Progenitor cell of endocrine pancreas (in vitro differentiated cells): ENCODE measurements around the gene SPEM1. TPM values are rescaled to one million over a fixed set of nuclear protein-coding genes. Genes with fewer than 3 reads are reported as not detected.

ENCODE experiments used
- DNase-seq: peaks from one replicate; pipeline ENCODE4 v3.0.0; 2021; ENCODE audit warnings: low spot score; ENCODE audit not compliant: unreplicated experiment
- H3K27ac Mint-ChIP-seq: 2 replicates; pipeline ENCODE4 v1.8.0; 2021; ENCODE audit warnings: mild to moderate bottlenecking, moderate library complexity, mixed read lengths
- H3K27me3 Mint-ChIP-seq: 2 replicates; pipeline ENCODE4 v1.8.0; 2021; ENCODE audit warnings: mixed read lengths
- H3K36me3 Mint-ChIP-seq: 2 replicates; pipeline ENCODE4 v1.8.0; 2022; ENCODE audit warnings: mixed read lengths; ENCODE audit not compliant: insufficient read depth
- H3K4me1 Mint-ChIP-seq: 2 replicates; pipeline ENCODE4 v1.8.0; 2021; ENCODE audit warnings: low read depth, mixed read lengths
- H3K4me3 Mint-ChIP-seq: 2 replicates; pipeline ENCODE4 v1.8.0; 2021; ENCODE audit warnings: low read depth, mild to moderate bottlenecking, moderate library complexity, mixed read lengths
- H3K9me3 Mint-ChIP-seq: 2 replicates; pipeline ENCODE4 v1.8.0; 2021; ENCODE audit warnings: low read depth, mixed read lengths
- total RNA-seq: library from RNA; stranded (reverse); gene quantifications from 2 replicates; pipeline ENCODE4 v1.2.1, GENCODE V29; 2021
- TF ChIP-seq, protein P1 (sequence below): fragments of 200-600 bp; sonication (generic); IDR thresholded peaks from one replicate; pipeline ENCODE4 v1.5.0; 2021; ENCODE audit warnings: antibody characterized with exemption, mild to moderate bottlenecking; ENCODE audit not compliant: unreplicated experiment

The SPEM1 gene
- total RNA-seq, 1 donor from 2014 or later: not detected

DNA sequence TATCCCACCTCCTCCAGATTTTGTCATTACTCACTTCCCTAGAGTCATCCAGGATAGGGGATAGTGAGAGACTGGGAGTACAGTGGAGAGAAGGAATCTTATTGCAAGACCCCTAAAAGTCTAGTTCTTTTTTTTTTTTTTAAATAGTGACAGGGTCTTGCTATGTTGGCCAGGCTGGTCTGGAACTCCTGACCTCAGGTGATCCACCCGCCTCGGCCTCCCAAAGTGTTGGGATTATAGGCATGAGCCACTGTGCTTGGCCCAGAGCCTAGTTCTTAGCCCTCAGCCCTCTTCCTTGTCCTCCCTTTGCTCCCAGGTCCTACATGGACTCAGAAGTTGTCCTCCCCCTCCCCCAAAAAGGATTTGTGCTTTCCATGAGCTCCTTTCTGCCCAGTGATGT, 22.0 kb downstream of the SPEM1 start:
- no peak for DNase-seq
- Mint-ChIP-seq H3K36me3 (no peaks in the 10 kb centered on the region), H3K27me3 (peaks cover 54% of the 10 kb centered on the region), H3K4me3 (no peak overlapping the region), H3K9me3 (no peaks in the 10 kb centered on the region), H3K27ac (peak overlapping the region; percentile 40), H3K4me1 (peaks cover 29% of the 10 kb centered on the region)
- TF ChIP-seq, protein P1, sequence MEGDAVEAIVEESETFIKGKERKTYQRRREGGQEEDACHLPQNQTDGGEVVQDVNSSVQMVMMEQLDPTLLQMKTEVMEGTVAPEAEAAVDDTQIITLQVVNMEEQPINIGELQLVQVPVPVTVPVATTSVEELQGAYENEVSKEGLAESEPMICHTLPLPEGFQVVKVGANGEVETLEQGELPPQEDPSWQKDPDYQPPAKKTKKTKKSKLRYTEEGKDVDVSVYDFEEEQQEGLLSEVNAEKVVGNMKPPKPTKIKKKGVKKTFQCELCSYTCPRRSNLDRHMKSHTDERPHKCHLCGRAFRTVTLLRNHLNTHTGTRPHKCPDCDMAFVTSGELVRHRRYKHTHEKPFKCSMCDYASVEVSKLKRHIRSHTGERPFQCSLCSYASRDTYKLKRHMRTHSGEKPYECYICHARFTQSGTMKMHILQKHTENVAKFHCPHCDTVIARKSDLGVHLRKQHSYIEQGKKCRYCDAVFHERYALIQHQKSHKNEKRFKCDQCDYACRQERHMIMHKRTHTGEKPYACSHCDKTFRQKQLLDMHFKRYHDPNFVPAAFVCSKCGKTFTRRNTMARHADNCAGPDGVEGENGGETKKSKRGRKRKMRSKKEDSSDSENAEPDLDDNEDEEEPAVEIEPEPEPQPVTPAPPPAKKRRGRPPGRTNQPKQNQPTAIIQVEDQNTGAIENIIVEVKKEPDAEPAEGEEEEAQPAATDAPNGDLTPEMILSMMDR: no peak

DNA sequence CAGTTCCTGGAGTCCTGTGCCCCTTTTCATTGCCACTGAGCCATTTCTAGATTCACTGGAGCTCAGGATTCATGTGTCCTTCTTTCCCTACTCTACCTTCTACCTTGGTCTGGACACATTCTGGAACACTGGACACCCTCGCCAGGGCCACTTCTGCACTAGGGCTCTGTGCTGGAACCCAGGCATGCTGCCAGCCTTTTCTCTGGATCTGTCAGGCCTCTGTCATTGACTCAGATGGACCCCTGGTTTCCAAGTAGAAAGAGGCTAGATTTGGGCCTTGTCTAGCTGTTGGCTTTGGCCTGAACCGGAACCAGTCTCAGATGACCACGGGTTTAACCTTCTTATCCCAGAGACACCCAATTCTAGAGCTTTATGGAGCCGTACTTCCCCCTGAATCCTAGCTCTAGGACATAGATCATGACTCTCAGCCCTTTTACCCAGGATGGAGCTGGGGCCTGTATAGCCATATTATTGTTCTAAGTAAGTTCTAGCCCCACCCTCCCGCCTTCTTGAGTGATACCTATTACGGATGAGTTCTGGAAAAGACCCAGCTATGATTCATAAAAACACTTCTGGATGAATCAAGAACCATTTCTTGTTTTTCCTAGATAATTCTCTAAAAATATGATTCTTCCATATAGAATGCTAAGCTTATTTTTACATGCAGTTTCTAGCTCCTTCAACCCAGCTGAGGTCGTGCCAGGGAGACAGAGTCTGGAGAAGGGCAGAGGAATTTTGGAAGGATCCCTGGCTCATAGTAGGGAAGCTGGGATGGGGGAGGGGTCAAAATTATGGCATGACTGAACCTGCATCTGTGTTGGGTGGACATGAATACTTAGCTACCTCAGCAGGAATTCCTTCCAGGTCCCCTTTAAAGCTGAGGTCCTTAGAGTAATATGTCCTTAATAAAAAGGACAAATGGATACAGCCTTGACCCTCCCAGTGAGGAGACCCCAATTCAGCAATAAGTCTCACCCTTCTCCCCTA, 23.7 kb downstream of the SPEM1 start:
- peaks cover 48% of the 10 kb centered on the region for H3K27me3 Mint-ChIP-seq
- TF ChIP-seq, protein P1: no peak
- H3K4me1 Mint-ChIP-seq: peaks cover 22% of the 10 kb centered on the region
- H3K36me3 Mint-ChIP-seq: peaks cover 4% of the 10 kb centered on the region
- no peak overlapping the region for H3K4me3 Mint-ChIP-seq
- H3K27ac Mint-ChIP-seq: no peak overlapping the region
- no peaks in the 10 kb centered on the region for H3K9me3 Mint-ChIP-seq
- no peak for DNase-seq

DNA sequence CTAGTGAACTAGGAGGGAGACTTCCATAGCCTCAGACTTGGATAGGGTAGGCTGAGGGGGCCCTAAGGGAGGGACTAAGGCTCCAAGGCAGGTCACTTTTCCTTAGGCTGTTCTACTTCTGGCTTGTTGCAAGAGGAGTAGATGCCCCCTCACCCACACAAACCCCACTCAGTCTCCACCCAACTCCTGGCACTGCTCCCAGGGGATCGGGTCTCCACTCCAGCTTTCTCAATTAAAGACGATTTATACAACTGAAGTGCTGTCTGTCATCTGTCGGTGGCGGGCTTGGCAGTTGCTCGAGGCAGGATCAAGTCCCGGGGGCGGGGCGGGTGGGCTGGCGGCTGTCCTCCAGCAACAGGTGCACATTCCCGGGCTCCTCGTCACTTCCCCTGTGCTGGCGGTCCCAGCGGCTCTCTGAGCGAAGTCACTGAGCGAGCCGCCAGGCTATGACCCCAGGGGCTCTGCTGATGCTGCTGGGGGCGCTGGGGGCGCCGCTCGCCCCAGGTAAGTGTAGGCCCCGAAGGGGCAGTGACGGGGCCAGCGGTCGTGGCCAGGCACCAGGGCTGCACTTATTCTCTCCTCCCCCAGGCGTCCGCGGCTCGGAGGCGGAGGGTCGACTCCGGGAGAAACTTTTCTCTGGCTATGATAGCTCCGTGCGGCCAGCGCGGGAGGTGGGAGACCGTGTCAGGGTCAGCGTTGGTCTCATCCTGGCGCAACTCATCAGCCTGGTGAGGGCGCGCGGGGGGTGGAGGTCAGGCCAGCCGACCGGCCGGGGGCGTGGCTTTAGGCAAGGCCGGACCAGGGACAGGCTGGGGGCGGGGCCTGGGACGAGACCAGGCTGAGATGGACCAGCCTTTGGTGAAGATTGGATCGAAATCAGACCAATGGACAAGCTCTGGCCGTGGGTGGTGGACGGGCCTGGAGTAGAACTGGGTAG, 24.8 kb downstream of the SPEM1 start, which contains the start of gene CHRNB1:
CHRNB1 (plus strand) TSS at position 380 of the 937 bp plus-strand sequence; CDS start at position 447, 67 bp downstream.
- H3K27ac Mint-ChIP-seq: peak within 1 kb of the TSS; percentile 94
- peaks cover 5% of the 10 kb centered on the region for H3K36me3 Mint-ChIP-seq
- no peaks in the 10 kb centered on the region for H3K9me3 Mint-ChIP-seq
- H3K4me1 Mint-ChIP-seq: peaks cover 19% of the 10 kb centered on the region
- peaks cover 43% of the 10 kb centered on the region for H3K27me3 Mint-ChIP-seq
- H3K4me3 Mint-ChIP-seq: peak within 1 kb of the TSS; percentile 84
- peak; percentile 73 for DNase-seq
- TF ChIP-seq, protein P1: peak; percentile 41

DNA sequence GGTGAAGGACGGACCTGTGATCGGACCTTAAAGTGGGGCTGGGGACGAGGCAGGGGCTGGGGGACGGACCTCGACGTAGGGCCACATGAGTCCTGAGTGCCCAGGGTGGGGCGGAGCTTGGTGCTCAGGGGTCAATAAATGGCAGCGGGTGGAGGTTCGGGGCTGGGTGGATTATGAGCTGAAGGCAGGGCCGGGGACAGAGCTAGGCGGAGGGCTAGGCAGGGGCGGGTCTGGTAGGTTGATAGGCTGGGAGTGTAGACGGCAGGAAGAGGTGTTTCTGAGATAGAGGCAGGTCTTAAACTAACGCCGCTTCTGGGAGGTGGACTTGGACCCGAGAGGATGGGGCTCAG, 25.5 kb downstream of the SPEM1 start:
- H3K36me3 Mint-ChIP-seq: peaks cover 5% of the 10 kb centered on the region
- peak overlapping the region; percentile 84 for H3K4me3 Mint-ChIP-seq
- peak overlapping the region; percentile 94 for H3K27ac Mint-ChIP-seq
- H3K27me3 Mint-ChIP-seq: peaks cover 39% of the 10 kb centered on the region
- TF ChIP-seq, protein P1: no peak
- DNase-seq: no peak
- H3K9me3 Mint-ChIP-seq: no peaks in the 10 kb centered on the region
- H3K4me1 Mint-ChIP-seq: peaks cover 13% of the 10 kb centered on the region

DNA sequence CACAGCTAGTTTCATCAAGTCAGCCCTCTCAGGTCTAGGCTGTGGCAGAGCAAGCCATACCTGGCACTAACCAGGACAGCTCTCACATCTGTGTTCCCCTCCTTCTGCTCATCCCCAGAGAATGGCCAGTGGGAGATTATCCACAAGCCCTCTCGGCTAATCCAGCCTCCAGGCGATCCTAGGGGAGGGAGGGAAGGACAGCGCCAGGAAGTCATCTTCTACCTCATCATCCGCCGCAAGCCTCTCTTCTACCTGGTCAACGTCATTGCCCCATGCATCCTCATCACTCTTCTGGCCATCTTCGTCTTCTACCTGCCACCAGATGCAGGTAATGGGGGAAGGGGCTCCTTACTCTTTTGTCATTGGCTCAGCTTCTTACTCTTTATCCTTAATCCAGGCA, 28.3 kb downstream of the SPEM1 start:
- no peak overlapping the region for H3K27ac Mint-ChIP-seq
- DNase-seq: no peak
- peaks cover 19% of the 10 kb centered on the region for H3K27me3 Mint-ChIP-seq

More for the DNA sequence above, 28.3 kb downstream of the SPEM1 start:
- Mint-ChIP-seq H3K9me3 (no peaks in the 10 kb centered on the region), H3K4me1 (peaks cover 10% of the 10 kb centered on the region), H3K36me3 (peaks cover 5% of the 10 kb centered on the region), H3K4me3 (no peak overlapping the region)
- TF ChIP-seq, protein P1: no peak
